ENCODE data around the gene RPL12.
"Not testable (repeated sequence)": the region's sequence is repeated elsewhere in the genome, so short reads cannot be mapped to it uniquely, and the experiment has no call there.

Gene RPL12

DNA sequence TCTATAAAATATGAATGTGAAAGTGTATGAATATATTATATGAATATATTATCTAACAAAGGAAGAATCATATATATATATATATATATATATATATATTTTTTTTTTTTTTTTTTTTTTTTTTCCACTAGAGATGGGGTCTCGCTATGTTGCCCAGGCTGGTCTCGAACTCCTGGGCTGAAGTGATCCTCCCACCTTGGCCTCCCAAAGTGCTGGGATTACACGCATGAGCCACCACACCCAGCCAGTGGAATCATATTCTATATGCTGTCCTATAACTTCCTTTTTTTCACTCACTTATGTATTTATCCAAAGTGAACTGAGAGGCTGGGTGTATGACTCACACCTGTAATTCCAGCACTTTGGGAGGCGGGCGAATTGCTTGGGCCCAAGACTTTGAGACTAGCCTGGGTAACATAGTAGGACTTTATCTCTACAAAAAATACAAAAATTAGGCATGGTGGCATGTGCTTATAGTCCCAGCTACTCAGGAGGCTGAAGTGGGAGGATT lies 15.3 kb upstream of the RPL12 start:
- not testable (repeated sequence) for DNase-seq

DNA sequence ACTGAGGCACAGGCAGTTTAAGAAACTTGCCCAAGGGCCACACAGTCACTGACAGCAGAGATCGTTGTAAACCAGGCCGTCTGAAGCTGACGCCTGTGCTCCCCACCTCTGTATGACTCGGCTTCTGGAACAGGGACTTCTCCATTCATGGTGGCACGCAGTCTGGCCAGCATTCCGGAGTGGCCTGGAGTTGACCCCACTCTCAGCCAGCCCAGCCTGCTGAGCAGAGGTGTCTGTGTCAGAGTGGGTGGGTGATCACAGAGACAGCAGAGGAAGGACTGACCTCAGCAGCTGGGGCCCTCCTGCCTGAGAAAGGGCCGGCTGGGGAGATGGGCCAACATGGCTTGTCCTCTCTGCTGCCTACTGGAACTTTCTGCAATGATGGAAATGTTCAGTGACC lies 12.7 kb upstream of the RPL12 start:
- DNase-seq: no peak

DNA sequence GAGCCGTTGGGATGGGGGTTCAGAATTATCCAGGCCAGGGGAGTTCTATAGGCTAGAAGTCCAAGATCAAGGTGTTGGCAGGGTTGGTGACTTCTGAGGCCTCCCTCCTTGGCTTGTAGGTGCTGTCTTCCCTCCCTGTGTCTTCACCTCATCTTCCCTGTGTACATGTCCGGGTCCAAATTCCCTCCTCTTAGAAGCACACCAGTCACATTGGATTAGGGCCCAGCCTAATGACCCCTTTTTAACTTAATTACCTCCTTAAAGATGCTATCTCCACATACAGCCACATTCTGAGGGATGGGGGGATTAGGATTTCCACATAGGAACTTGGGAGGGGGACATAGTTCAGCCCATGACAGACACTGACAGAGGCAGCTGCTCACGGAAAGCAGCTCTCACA lies 12.2 kb upstream of the RPL12 start:
- no peak for DNase-seq

DNA sequence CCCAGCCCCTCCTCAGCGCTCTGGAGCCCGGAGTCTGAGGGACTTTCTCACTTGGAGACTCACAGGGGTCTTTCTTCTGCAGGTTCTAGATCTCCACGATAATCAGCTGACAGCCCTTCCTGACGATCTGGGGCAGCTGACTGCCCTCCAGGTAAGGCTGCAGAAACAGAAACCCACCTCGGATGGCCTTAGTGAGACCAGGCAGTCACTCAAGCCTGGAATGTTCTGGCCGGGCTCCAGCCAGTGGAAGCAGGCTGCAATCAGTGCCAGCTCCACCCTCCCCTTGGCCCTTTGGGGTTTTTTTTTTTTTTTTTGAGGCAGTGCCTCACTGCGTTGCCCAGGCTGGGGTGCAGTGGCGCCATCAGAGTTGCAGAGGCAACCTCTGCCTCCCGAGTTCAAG lies 7.7 kb upstream of the RPL12 start:
- DNase-seq: no peak

DNA sequence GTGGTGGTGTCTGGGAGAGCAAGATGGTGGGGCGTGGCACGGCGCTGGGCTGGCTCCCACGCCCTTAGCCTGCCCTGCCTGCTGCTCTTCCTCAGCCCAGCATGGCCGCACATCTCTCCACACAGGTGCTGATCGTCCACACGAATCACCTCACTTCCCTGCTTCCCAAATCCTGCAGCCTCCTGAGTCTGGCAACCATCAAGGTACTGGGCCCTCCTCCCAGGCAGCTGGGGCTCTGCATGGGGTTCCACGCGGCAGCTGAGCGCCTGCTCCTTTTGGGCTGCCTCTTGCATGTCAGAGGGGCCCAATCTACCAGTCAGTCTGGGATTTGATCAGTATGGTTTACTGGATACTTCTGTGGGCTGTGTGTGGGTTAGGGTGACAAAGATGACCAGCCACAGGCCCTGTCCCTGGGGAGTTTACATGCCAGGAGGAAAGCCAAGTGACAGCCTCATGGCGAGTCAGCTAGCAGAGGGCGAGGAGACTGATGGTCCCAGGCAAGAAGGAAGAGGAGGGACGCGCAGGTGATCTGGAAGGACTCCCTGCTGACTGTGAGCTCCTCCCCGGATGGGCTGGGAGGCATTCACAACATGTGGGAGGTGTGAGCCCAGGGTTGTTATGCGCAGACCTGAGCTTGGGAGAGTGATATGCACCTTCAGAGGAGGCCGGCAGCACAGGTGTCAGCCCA lies 6.1 kb upstream of the RPL12 start:
- DNase-seq: no peak

DNA sequence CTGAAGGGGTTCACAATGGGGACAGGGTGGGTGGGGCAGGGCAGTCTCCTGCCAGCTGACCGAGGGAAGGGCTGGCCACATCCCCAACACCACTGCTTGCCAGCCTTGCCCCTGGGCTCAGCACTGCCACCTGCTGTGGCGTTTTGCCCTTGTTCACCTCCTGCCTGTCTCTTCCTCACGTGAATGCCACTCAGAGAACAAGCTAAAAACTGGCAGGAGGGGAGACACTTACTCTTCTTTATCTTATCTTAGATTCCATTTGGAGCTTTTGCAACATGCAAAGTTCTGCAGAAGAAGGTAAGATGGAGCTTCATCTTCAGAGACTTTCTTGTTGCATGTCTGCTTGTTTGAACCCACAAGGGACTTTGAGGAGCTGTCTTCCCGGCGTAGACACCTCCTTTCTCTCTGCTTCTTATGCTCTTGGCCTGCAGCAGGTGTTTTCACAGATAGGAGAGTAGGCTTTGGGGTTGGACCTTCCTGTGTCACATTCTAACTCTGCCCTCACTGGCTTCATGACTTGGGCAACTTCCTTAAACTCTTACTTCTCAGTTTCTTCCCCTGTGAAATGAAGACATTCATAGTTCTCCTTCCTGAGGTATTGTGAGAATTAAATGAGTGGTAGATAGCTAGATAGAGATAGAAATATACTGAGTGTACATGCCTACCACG lies 4.3 kb upstream of the RPL12 start:
- no peak for DNase-seq

DNA sequence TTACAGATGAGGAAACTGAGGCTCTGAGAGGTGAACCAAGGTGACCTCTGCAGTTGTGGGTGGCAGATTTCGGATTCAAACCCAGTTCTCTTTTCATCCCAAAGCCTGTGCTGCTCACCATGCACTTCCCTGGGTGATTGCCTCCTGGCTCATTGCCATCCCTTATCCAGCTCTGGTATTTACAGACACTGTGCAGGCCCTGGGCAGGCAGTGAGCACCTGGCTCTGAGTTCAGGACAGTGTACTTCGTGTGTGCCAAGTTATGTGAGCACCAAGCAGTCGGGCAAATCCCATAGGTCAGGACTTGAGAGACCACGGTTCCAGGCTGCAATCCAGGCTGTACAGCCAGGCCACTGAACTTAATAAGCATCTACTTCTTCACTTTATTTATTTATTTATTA lies 1.5 kb upstream of the RPL12 start:
- DNase-seq: no peak

DNA sequence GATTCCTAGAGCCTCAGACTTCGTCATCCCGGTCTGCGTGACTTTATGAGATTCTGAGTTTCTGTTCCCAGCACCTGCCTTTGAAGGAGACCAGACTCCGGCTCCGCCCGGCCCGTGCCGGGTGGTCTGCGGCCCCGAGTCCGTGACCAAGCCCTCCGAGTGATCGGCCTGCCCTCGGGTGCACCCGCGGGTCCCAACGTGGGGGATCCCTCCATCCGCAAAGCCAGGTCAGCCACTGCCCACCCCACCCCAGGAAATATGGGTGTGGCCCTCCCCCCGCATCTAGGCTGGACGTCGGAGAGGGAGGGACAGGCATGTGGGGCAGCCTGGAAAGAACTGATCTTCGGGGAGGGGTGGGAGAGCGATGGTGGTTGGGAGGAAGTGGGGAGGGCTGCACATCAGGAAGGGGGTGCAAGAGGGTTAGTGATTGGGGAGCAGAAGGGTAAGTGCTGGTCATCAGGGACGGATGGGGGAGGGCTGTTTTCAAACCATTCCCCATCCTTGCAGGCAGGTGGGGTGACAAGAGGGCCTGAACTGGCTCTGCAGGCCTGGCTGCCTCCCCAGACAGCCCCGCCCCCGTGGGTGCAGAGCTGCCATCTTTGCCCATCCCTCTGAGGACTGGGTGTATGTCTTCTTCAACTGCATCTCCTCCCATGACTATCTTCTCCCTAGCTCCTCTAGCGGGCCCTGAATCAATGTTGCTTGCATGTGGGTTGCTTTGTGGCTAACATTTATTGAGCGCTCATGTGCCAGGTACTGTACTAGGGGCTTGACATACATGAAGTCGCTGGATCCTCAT lies 851 bp upstream of the RPL12 start:
- DNase-seq: no peak

DNA sequence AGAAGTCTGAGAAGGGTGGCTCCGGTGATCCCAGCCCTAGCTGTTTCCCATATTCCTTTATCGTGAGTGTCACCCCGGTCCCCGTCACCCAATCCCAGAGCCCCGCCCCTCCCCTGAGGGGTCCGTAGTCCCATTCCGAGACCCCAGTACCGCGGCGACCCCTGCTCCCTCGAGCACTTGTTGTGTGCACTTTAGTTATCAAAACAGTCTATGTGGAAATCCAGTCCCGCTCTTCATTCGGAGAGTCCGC lies 327 bp upstream of the RPL12 start:
- no peak for DNase-seq

DNA sequence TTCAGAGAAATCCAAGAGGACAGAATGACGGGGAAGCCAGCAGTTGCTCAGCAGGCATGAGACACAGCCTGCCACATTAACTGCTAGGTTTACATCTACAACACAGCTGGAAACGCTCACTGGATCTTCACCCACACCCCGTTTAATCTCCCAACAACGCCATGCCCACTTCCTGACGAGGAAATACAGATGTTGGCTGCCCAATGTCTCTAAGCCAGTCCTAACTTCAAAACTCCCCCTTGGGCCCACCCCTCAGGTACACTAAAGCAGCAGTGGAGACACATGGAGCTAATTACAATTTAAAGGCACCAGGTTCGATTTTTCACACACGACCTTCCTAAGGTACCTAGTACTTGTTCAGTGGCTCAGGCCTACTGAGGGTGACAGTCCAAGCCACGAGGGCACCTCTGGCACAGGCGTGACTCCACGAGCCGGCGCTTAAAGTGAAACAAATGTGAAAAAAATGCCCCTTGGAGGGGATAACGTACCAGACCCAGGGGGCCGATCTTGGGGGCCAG lies 904 bp downstream of the RPL12 start:
- no peak for DNase-seq

DNA sequence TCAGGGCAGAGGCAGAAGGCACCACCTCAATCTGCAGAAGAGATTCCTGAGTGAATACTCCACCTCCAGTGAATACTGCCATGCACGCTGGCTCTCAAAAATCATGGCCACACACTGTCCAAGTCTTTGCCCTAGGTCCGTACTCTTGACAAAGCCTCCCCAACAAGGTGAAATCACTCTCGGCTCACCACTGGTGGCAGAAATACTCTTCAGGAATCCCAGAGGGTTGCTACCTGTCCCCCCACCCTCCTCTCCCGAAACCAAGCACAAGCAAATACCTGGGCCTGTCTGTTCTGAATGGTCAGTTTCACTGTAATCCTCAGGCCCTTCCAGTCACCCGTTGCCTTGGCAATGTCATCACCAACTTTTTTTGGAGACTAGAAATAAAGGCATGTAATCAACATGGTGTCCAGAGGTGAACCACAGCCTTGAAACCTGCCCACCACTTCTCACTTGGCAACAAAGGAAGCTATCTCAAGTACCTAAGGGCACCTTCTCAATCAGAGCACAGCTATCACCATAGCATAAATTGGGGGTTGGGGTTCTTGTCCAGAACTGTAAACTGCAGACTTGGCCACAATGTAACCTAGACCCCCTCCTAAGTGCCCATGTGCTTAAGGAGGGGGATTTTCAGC lies 1.8 kb downstream of the RPL12 start:
- no peak for DNase-seq

DNA sequence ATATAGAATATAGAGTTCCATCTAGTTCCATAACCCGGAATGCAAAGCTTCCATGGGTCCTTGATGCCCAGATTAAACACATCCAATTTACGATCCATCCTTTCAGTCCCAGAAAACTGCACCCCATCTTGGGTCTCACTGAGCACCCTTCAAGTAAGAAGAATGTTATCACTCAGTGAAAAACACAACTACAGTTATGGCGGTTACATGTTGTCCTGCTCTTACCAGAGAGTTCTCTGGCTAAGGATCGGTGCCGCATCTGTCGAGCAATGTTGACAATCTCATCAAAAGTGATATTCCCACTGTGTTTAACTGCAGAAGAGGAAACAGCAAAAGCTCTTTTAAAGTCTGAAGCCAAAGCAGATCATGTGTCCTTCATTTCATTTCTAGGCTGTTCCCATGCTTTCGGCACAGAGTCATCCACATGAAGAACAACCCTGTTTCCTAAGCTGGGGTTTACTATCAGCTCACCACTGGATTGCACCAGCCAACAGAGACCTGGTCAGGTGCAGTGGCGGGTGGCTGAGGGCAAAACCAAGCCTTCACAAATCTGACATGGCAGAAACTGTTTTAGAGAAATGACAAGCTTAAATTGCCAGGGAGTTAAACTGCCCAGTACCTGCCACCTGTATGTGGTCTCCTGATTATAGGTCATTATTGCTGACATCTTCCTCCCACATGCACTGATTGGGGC lies 2.9 kb downstream of the RPL12 start:
- no peak for DNase-seq

DNA sequence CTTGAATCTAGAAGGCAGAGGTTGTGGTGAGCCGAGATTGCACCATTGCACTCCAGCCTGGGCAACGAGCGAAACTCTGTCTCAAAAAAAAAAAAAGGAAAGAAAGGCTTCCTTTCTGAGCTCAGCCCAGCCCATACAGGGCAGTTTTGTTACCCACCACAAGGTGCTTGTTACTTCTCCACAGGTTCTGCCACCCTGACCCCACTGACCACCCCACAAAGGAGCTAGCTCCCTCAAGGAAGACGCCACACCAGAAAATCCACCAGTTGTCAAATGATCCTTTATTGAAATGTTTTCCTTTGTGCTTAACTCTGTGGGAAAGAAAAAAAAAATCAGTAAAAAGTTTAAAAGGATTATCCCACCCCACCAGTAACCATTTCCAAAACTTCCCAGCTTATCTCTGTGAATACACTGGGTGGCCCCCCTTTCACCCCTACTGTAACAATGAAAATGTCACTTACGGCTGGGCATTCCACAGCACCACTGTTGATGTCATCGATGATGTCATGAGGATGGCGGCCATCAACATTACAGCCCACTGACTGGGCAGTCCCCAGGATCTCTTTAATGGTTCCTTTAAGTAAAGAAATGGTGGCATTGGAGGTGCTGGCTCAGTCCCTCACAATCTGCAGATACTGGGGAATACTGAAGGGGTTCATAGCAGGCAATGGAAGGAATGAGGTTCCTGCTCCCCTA lies 3.6 kb downstream of the RPL12 start:
- no peak for DNase-seq

DNA sequence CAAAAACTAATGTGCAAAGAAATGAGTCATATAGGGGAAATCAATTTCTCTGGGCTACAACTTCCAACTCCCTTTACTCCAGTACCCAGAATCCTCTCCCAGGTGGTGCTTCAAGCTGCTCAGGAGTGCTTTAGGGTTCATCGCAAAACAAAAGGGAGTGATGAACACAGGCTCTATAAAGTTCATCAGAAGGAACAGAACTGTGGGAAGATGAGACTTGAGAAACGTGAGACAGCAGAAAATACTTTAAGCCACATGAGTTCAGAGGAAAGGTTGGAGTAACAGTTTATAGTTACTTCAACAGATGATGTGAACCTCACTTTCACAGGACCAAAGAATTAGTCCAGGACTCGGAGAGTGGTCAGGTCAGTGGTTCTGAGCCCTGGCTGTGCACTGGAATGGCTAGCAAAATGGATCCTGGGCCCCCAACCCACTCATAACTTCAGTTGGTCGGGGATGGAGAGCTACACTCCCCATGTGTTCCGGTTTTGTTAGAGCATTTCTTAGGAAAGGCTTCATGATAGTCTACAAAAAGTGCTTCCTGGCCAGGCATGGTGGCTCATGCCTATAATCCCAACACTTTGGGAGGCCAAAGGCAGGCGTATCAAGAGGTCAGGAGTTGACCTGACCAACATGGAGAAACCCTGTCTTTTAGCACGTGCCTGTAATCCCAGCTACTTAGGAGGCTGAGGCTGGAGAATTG lies 4.3 kb downstream of the RPL12 start:
- no peak for DNase-seq

DNA sequence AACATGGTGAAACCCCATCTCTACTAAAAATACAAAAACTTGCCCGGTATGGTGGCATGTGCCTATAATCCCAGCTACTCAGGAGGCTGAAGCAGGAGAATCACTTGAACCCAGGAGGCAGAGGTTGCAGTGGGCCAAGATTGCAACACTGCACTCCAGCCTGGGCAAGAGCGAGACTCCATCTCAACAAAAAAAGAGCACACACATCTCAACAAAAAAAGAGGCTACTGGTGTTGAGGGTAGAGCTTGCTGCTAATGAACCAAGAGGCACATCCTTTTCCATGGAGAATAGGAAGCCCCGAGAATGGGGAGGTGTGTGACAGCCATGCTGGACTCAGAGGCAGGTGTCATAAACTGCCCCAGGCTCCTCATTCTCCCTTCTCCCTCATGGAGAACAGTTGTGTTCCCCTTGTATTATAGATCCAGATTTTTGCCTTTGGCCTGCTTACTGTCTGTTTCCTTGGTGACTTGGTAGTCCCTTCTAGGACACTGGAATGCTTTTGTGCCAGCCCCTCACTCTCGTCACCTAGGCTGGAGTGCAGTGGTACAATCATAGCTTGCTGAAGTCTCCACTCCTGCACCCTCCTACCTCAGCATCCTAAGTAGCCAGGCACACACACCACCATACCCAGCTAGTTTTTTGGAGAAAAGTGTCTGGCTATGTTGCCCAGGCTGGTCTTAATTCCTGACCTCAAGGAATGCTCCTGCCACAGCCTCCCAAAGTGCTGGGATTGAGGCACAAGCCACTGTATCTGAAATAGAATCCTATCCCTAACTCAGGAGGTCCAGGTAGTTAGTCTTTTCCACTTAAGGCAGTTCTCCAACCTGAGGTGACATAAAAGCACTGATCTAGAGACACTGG lies 5.1 kb downstream of the RPL12 start:
- no peak for DNase-seq

DNA sequence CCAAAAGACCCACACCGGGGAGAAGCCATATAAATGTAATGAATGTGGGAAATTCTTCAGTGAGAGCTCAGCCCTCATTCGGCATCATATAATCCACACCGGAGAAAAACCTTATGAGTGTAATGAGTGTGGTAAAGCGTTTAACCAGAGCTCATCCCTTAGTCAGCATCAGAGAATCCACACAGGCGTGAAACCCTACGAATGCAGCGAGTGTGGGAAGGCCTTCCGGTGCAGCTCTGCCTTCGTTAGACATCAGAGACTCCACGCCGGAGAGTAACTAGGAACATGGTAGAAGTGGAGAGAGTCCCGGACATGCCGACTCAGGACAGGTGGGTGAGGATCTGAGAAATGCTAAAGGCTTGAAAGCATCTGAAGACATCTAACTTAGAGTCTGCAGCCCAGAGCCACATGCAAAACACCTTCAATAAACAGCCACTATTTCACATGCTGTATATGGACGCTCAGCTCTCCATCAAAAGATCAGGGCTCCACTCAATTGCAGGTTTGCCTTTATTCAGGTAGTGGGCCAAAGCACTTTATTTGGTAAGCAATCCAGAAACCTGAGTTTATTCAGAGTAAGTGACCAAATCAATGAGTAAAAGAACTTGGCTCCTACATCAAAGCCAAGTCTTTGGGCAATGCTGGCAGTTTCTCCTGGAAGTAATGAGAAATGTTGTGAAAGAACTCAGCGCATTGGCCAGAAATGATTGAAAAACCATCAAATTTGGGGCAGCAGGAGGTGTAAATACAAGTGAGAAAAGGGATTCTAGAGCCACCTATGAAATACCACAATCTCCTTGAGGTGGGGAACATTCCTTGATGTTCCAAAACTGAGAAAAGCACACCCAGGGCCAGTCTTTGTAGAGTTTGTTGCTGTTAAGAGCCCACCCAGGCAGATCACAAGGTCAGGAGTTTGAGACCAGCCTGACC lies 6.0 kb downstream of the RPL12 start:
- DNase-seq: no peak

DNA sequence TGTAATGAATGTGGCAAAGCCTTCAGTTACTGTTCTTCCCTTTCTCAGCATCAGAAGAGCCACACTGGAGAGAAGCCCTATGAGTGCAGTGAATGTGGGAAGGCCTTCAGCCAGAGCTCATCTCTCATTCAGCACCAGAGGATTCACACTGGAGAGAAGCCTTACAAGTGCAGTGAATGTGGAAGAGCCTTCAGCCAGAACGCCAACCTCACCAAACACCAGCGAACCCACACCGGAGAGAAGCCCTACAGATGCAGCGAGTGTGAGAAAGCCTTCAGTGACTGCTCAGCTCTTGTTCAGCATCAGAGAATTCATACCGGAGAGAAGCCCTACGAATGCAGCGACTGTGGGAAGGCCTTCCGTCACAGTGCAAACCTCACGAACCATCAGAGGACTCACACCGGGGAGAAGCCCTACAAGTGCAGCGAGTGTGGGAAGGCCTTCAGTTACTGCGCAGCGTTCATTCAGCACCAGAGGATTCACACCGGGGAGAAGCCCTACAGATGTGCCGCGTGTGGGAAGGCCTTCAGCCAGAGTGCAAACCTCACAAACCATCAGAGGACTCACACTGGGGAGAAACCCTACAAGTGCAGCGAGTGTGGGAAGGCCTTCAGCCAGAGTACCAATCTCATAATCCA lies 6.8 kb downstream of the RPL12 start:
- no peak for DNase-seq

DNA sequence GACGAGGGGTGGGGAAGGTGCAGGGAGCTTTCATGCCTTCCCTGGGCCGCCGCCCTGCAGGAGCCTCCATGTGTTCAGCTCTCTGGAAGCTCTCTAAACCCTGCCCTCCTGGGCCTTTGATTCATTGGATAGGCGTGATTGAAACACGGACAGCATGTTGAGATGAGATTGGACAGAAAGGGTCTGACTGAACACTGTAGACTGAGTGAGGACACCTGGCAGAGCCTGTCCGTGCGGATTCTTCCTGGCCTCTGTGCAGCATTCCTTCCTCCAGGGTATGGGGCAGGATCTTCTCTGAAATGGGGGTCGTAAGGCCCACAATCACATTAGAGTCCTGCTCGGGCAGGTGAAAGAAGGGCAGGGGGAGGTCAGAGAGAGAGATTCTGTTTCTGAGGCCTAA lies 12.8 kb downstream of the RPL12 start:
- no peak for DNase-seq
